Measurements from ENCODE around the gene LEPR. TPM values are rescaled to one million over a fixed set of nuclear protein-coding genes. Genes with fewer than 3 reads are reported as not detected.

Gene LEPR
- total and polyA plus RNA-seq, 2 donors (not counting 3 experiments of a cell fraction or from before 2014, with no cell fraction given): 11.1 to 18.7 TPM

- H3K27ac ChIP-seq (ENCODE audit: insufficient read depth, low read depth, low read length): no peak overlapping the region
- H3K9me1 ChIP-seq (replicated peaks; ENCODE audit: control insufficient read depth, extremely low read depth, insufficient read depth, low read length): no peaks in the 10 kb centered on the region
- H3K36me3 ChIP-seq (ENCODE audit: control insufficient read depth in 2 of 2, extremely low read depth in 1 of 2, insufficient read depth in 2 of 2, low read length in 2 of 2): no peaks in the 10 kb centered on the region
- TF ChIP-seq JUN (IDR thresholded peaks at IDR 0.05; ENCODE audit: borderline replicate concordance, insufficient read depth, insufficient read length, low read depth): no peak
- no peak for TF ChIP-seq EZH2 (IDR thresholded peaks at IDR 0.05; ENCODE audit: borderline replicate concordance, low read depth, low read length, severe bottlenecking)
- TF ChIP-seq MAX (IDR thresholded peaks at IDR 0.05; ENCODE audit: insufficient read depth, insufficient read length): no peak
- no peak for TF ChIP-seq POLR2AphosphoS5 (IDR thresholded peaks at IDR 0.05; ENCODE audit: insufficient read depth, low read depth, low read length)
- no peak for TF ChIP-seq FOS (IDR thresholded peaks at IDR 0.05; ENCODE audit: borderline replicate concordance, insufficient read depth, low read length)
- no peak for TF ChIP-seq GATA2 (IDR thresholded peaks at IDR 0.05; ENCODE audit: insufficient read depth, insufficient read length, low read depth, low read length)
- no peak for TF ChIP-seq CTCF (IDR thresholded peaks at IDR 0.05; ENCODE audit: extremely low read depth in 1 of 2, insufficient read depth in 1 of 2, low read depth in 1 of 2, low read length in 2 of 2)
- TF ChIP-seq POLR2A (IDR thresholded peaks at IDR 0.05; ENCODE audit: low read depth, low read length): no peak
- no peak for TF ChIP-seq MYC (IDR thresholded peaks at IDR 0.05; ENCODE audit: low read depth, low read length)
- ChIA-PET POLR2A (no interaction called here), CTCF (interaction anchor here (1.0 kb wide), 1 partner anchor 13 kb away, joined by 3 read pairs; no protein-coding TSS in a partner anchor)
- H2AFZ ChIP-seq (ENCODE audit: low read depth, low read length): no peak overlapping the region
- H3K9ac ChIP-seq (replicated peaks; ENCODE audit: extremely low read depth, insufficient read depth, low read length): no peak overlapping the region
- no peaks in the 10 kb centered on the region for H4K20me1 ChIP-seq (replicated peaks; ENCODE audit: control insufficient read depth, extremely low read depth, insufficient read depth, low read length)
- no TSS peak for BruUV-seq (replicated peaks)
- dilution Hi-C loops (cut with MboI; ENCODE audit: extremely low pct_ligation_motif_present, low sequenced_read_pairs) (no loop called here), intact Hi-C loops (cut with micrococcal nuclease) (no loop called here)
- DNase-seq (ENCODE audit: low read depth, low spot score) (no peak), FAIRE-seq (no peak)
- no peaks in the 10 kb centered on the region for H3K79me2 ChIP-seq (ENCODE audit: control insufficient read depth, insufficient read depth, low read length)
- no peaks in the 10 kb centered on the region for H3K27me3 ChIP-seq (ENCODE audit: control insufficient read depth in 2 of 2, insufficient read depth in 2 of 2, low read length in 2 of 2)
- H3K4me2 ChIP-seq (ENCODE audit: insufficient read depth, low read length): no peak overlapping the region
- no peaks in the 10 kb centered on the region for H3K9me3 ChIP-seq (replicated peaks; ENCODE audit: control insufficient read depth, insufficient read depth, low read length)
- H3K4me3 ChIP-seq (replicated peaks in 1 of 3; ENCODE audit: insufficient read depth in 1 of 3, low read depth in 1 of 3, low read length in 3 of 3): no peak overlapping the region
- H3K4me1 ChIP-seq (ENCODE audit: control insufficient read depth, extremely low read depth, insufficient read depth, low read length): no peaks in the 10 kb centered on the region
Observed at GRCh38 chr1:65445837-65446236, 25.4 kb downstream of the LEPR start.
